ENCODE data around the gene VWA2.
A peak's percentile ranks its signal among the peaks of the same experiment; 100 is the strongest.

VWA2 gene

DNA sequence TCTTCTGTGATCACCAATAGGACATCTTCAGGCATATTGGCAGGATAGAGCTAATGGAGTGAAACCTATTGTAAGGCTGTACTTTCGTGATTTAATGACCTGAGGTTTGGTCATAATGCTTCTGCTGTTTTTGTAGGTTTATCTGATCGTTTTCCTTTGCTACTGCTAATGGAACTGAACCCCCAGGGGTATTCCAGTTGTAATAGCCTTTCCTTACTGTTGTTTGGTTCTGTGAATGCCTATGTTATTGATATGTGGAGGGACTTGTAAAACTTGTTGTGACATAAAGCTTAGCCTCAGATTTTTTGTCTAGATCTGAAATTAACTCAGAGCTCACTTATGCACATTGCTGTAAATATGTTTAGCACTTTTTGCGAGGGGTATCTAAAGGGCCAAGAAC is 10.9 kb upstream of the VWA2 start:
- TF ChIP-seq, protein P1, sequence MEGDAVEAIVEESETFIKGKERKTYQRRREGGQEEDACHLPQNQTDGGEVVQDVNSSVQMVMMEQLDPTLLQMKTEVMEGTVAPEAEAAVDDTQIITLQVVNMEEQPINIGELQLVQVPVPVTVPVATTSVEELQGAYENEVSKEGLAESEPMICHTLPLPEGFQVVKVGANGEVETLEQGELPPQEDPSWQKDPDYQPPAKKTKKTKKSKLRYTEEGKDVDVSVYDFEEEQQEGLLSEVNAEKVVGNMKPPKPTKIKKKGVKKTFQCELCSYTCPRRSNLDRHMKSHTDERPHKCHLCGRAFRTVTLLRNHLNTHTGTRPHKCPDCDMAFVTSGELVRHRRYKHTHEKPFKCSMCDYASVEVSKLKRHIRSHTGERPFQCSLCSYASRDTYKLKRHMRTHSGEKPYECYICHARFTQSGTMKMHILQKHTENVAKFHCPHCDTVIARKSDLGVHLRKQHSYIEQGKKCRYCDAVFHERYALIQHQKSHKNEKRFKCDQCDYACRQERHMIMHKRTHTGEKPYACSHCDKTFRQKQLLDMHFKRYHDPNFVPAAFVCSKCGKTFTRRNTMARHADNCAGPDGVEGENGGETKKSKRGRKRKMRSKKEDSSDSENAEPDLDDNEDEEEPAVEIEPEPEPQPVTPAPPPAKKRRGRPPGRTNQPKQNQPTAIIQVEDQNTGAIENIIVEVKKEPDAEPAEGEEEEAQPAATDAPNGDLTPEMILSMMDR (conservative IDR thresholded peaks at IDR 0.05) = no peak
- H3K27ac ChIP-seq = no peak overlapping the region

DNA sequence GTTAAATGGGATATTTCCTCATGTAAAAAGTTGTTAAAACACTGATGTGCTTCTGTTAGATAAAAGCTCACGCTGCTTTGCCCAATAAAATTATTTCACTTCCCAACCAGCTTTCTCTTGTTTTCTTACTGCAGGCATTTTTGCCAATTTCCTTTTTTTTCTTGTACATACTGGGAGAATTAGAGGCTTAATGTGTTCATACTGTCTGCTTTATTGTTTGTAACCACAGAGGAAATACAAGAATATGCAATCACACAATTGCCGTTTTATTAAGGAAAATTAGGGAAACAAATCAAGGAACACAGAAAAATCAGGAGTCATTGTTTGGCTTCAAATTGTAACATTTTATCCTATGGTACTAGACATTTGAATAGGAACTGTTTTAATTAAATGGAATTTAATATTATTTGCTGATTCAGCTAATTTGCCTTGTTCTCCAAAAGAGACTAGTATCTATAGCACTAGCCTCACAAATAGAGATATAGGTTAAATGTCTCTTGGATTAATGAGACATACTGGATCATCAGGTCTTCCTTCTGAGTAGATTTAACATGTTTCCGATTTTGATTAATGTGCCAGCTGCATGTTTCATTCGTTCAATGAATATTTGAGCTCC is 6.4 kb upstream of the VWA2 start:
- TF ChIP-seq, protein P1 (conservative IDR thresholded peaks at IDR 0.05) = no peak
- no peak overlapping the region for H3K27ac ChIP-seq

DNA sequence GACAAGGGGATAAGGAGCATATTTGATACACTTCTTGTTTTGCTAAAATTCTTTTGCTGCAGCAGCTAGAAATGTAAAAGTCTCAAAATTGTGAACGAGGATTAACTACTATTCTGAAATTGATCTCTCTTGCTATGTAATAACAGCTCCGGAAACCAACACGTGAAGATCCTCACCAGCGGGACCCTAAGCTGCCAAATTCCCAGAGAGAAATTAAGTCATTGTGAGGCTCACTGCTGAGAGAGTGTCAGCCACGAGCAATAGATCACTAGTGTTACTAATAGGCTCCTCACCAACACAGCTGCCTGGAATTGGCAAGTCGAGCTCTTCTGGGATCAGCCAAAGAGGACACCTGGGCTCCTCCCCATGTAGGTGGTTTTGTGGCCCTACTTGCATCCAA is 5.6 kb upstream of the VWA2 start:
- TF ChIP-seq, protein P1 (conservative IDR thresholded peaks at IDR 0.05) = no peak
- no peak overlapping the region for H3K27ac ChIP-seq

DNA sequence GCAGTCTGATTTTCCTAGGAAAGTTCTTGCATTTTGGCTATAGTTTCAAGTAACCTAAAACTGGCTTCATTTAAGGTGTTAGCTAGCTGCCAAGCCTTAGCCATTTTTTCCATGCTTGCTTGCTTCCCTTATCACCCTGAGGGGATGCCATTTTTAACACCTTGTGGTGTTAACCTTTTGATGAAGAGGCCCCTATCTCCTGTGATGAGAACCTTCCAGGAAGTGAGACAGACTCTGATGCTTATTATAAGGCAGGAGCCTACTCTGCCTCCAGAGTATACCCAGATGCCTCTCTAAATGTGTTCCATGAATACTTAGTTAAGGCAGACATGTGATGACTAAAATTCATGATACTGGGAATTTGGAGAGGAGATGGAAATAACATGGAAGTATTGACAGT is 4.9 kb upstream of the VWA2 start:
- TF ChIP-seq, protein P1 (conservative IDR thresholded peaks at IDR 0.05) = no peak
- no peak overlapping the region for H3K27ac ChIP-seq

DNA sequence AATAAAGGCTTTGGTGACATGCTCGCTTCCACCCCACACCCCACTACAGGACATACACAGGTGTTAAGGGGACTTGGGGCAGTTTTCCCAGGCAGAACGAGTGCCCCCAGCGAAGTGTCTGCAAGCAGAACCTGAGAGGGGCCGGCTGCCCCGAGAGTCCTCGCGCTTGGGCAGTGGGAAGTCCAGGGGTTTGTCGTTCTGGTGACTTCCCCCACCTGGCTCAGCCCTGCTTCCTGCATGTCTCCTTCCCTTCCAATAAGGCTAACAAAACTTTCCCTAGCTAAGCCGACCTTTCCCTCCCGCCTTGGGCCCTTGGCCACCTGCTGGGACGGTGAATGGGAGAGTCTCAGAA is 916 bp downstream of the VWA2 start:
- TF ChIP-seq, protein P1 (conservative IDR thresholded peaks at IDR 0.05) = no peak
- H3K27ac ChIP-seq = peak overlapping the region; percentile 96

DNA sequence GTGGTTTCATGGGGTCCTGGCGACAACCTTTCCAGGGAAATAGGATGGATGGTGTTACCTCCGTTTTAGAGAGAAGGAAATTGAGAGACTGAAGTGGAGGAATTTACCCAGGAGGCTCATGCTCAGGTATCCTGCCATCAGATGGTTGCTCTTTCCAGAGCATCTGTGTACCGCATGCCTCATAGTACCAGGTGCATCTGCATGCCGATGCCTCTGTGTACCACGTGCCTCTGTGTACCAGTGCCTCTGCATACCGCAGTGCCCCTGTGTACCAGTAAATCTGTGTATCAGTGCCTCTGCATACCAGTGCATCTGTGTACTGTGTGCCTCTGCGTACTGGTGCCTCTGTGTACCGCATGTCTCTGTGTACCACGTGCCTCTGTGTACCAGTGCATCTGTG is 3.2 kb downstream of the VWA2 start:
- TF ChIP-seq, protein P1 (conservative IDR thresholded peaks at IDR 0.05) = no peak
- peak overlapping the region; percentile 96 for H3K27ac ChIP-seq

DNA sequence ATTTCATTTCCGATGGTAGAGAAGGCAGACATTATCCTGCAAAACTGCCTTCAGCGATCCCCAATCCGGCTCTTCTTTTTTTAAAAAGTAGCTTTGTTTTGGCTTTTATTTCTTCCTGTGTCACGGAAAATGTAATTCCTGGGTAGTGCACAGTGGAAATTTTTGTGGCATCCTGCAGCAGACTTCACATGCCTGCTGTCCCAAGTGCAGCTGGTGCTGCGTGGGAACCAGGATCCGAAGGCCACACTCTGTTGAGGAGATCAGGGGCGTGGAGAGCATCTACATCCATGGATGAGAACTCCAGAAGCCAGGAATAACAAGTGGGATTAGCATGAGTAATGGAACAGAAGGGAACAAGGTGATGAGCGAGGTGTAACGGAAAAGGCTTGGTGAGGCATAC is 4.6 kb downstream of the VWA2 start:
- peak overlapping the region; percentile 96 for H3K27ac ChIP-seq
- TF ChIP-seq, protein P1 (conservative IDR thresholded peaks at IDR 0.05) = no peak
